Ishikawa (cell line): ENCODE measurements around the gene HSPBAP1.

Source experiments
- CEBPB ChIP-seq: IDR thresholded peaks from 2 replicates; pipeline ENCODE4 v1.6.1; 2012
- EGR1 ChIP-seq: IDR thresholded peaks from 2 replicates; pipeline ENCODE4 v1.6.1; 2012
- EP300 ChIP-seq: IDR thresholded peaks from 2 replicates; pipeline ENCODE4 v1.6.1; 2012; ENCODE audit warnings: borderline replicate concordance
- FOXM1 ChIP-seq: IDR thresholded peaks from 2 replicates; pipeline ENCODE4 v1.6.1; 2012; ENCODE audit warnings: low read depth, borderline replicate concordance
- MAX ChIP-seq: IDR thresholded peaks from 2 replicates; pipeline ENCODE4 v1.6.1; 2012
- NFIC ChIP-seq: IDR thresholded peaks from 2 replicates; pipeline ENCODE4 v1.6.1; 2012
- REST ChIP-seq: IDR thresholded peaks from 2 replicates; pipeline ENCODE4 v1.6.1; 2012; ENCODE audit warnings: low read depth, mild to moderate bottlenecking
- YY1 ChIP-seq: IDR thresholded peaks from 2 replicates; pipeline ENCODE4 v1.6.1; 2012; ENCODE audit warnings: low read depth

- TF ChIP-seq MAX (no peak), FOXM1 (no peak), CEBPB (no peak), YY1 (no peak), NFIC (no peak), EGR1 (no peak), REST (no peak), EP300 (no peak)
Observed at GRCh38 chr3:122770521-122771202, 23.0 kb downstream of the HSPBAP1 start.
